Tibial nerve (tissue), 4 donors: ENCODE data around the gene ARID1B. TPM values are rescaled to one million over a fixed set of nuclear protein-coding genes. Genes with fewer than 3 reads are reported as not detected.

Experiments used
- DNase-seq, 2 donors: peaks; one replicate each; pipeline ENCODE4 v3.0.0-alpha.2; 2019; ENCODE audit warnings: low spot score in 2 of 2
- H3K27ac ChIP-seq, 4 donors: fragments of 200-600 bp; sonication (generic) in 3 of 4; one replicate each; pipeline ENCODE4 v1.5.1; 2017 to 2019; ENCODE audit warnings: mild to moderate bottlenecking in 1 of 4
- H3K27me3 ChIP-seq, 2 donors: fragments of 200-600 bp; sonication (generic) in 1 of 2; one replicate each; pipeline versions ENCODE4 v1.5.1 to v1.6.0; 2017 to 2019
- H3K36me3 ChIP-seq, 3 donors: fragments of 200-600 bp; sonication (generic); one replicate each; pipeline ENCODE4 v1.5.1; 2018 to 2019
- H3K4me1 ChIP-seq, 4 donors: fragments of 200-600 bp; sonication (generic) in 3 of 4; one replicate each; pipeline ENCODE4 v1.5.1; 2017 to 2019
- H3K4me3 ChIP-seq, 4 donors: fragments of 200-600 bp; sonication (generic) in 3 of 4; one replicate each; pipeline ENCODE4 v1.5.1; 2017 to 2019; ENCODE audit warnings: mild to moderate bottlenecking in 1 of 4, moderate library complexity in 1 of 4
- H3K9me3 ChIP-seq, 4 donors: fragments of 200-600 bp; sonication (generic) in 3 of 4; one replicate each; pipeline ENCODE4 v1.5.1; 2017 to 2019
- CTCF ChIP-seq, 5 experiments: fragments of 200-600 bp in 3 of 5; fragments of 450-650 bp in 2 of 5; sonication (generic) in 3 of 5; IDR thresholded peaks; one replicate each; pipeline ENCODE4 v1.5.1; 2016 to 2019; ENCODE audit warnings: antibody characterized with exemption in 5 of 5, mild to moderate bottlenecking in 3 of 5, moderate library complexity in 2 of 5
- EP300 ChIP-seq, 2 donors: sonication (generic); formaldehyde crosslinking; IDR thresholded peaks; one replicate each; pipeline ENCODE4 v1.6.1; 2017; ENCODE audit warnings: antibody characterized with exemption in 2 of 2, mild to moderate bottlenecking in 1 of 2
- POLR2A ChIP-seq, 2 donors: fragments of 450-650 bp; IDR thresholded peaks; one replicate each; pipeline ENCODE4 v1.6.1; 2017; ENCODE audit warnings: antibody characterized with exemption in 2 of 2, mild to moderate bottlenecking in 2 of 2, moderate library complexity in 2 of 2
- WGBS, 2 donors: methylation state at CpG; one replicate each; pipeline ENCODE4 v1.1.5; 2018; 5-methylcytosine and 5-hydroxymethylcytosine counted together
- total RNA-seq, 4 donors: library from RNA; depleted of rRNA; stranded (reverse); fragments of >200 nt; gene quantifications; one replicate each; pipeline ENCODE4 v1.1.0, GENCODE V29; 2016

Gene ARID1B
- total RNA-seq, 4 donors from 2014 or later: 91.5 to 123 (median 110) TPM

- Histone ChIP-seq H3K4me3 (no peak overlapping the region), H3K4me1 (peaks cover 3 to 70% (median 20%) of the 10 kb centered on the region in 4 donors), H3K36me3 (no peaks in the 10 kb centered on the region), H3K9me3 (no peaks in the 10 kb centered on the region), H3K27me3 (no peaks in the 10 kb centered on the region), H3K27ac (no peak overlapping the region)
- 83 to 87% methylated on average over 5 of the region's 5 CpGs for WGBS, 2 donors
- DNase-seq: no peak
- TF ChIP-seq CTCF (IDR thresholded peaks at IDR 0.05) (no peak), POLR2A (IDR thresholded peaks at IDR 0.05) (no peak), EP300 (IDR thresholded peaks at IDR 0.05) (no peak)
Measured at GRCh38 chr6:156952401-156952800, 175.2 kb downstream of the ARID1B start.

GRCh38 chr6:156953127-156953478, 175.9 kb downstream of the ARID1B start:
- TF ChIP-seq CTCF (IDR thresholded peaks at IDR 0.05) (no peak), POLR2A (IDR thresholded peaks at IDR 0.05) (no peak), EP300 (IDR thresholded peaks at IDR 0.05) (no peak)
- no peaks in the 10 kb centered on the region for H3K9me3 ChIP-seq
- peak overlapping the region in 2 of 4 donors; percentile 16 to 23 for H3K27ac ChIP-seq
- DNase-seq: no peak
- no peaks in the 10 kb centered on the region for H3K27me3 ChIP-seq
- peaks cover 3 to 65% (median 18%) of the 10 kb centered on the region in 4 donors for H3K4me1 ChIP-seq
- WGBS, 2 donors: 13 to 30% methylated on average over 3 of the region's 3 CpGs
- no peak overlapping the region for H3K4me3 ChIP-seq
- H3K36me3 ChIP-seq: no peaks in the 10 kb centered on the region

- H3K4me3 ChIP-seq: no peak overlapping the region
- H3K9me3 ChIP-seq: no peaks in the 10 kb centered on the region
- H3K27ac ChIP-seq: peak overlapping the region in 2 of 4 donors; percentile 16 to 51
- DNase-seq: no peak
- no peaks in the 10 kb centered on the region for H3K36me3 ChIP-seq
- TF ChIP-seq EP300 (IDR thresholded peaks at IDR 0.05) (peak in 1 of 2 donors; percentile 50), POLR2A (IDR thresholded peaks at IDR 0.05) (no peak), CTCF (IDR thresholded peaks at IDR 0.05) (peak in 3 of 5 experiments; percentile 18 to 38 (median 30))
- WGBS, 2 donors: 19 to 20% methylated on average over 7 of the region's 7 CpGs
- peaks cover 3 to 66% (median 18%) of the 10 kb centered on the region in 4 donors for H3K4me1 ChIP-seq
- H3K27me3 ChIP-seq: no peaks in the 10 kb centered on the region
Measured at GRCh38 chr6:156953479-156954146, 176.4 kb downstream of the ARID1B start.

GRCh38 chr6:156954191-156954590, 177.0 kb downstream of the ARID1B start:
- 62 to 73% methylated on average over 2 of the region's 2 CpGs for WGBS, 2 donors
- DNase-seq: no peak
- Histone ChIP-seq H3K36me3 (no peaks in the 10 kb centered on the region), H3K4me1 (peaks cover 3 to 62% (median 18%) of the 10 kb centered on the region in 4 donors), H3K4me3 (no peak overlapping the region), H3K27me3 (no peaks in the 10 kb centered on the region), H3K27ac (no peak overlapping the region), H3K9me3 (no peaks in the 10 kb centered on the region)
- TF ChIP-seq POLR2A (IDR thresholded peaks at IDR 0.05): no peak
- no peak for TF ChIP-seq EP300 (IDR thresholded peaks at IDR 0.05)
- TF ChIP-seq CTCF (IDR thresholded peaks at IDR 0.05): no peak

- Histone ChIP-seq H3K4me1 (peaks cover 3 to 58% (median 18%) of the 10 kb centered on the region in 4 donors), H3K27ac (no peak overlapping the region), H3K36me3 (no peaks in the 10 kb centered on the region), H3K9me3 (no peaks in the 10 kb centered on the region), H3K4me3 (no peak overlapping the region), H3K27me3 (no peaks in the 10 kb centered on the region)
- no peak for TF ChIP-seq CTCF (IDR thresholded peaks at IDR 0.05)
- 96 to 97% methylated on average over 12 of the region's 12 CpGs for WGBS, 2 donors
- DNase-seq: no peak
Measured at GRCh38 chr6:156954816-156955215, 177.6 kb downstream of the ARID1B start.
